Nephron (organoid): ENCODE measurements around the gene KHDC1.
"Not testable (repeated sequence)": the region's sequence is repeated elsewhere in the genome, so short reads cannot be mapped to it uniquely, and the experiment has no call there.

Experiments used
- H3K27ac Mint-ChIP-seq, 3 experiments: 2 replicates each; pipeline ENCODE4 v1.8.0; 2020; ENCODE audit warnings: mixed read lengths in 3 of 3, mild to moderate bottlenecking in 2 of 3, moderate library complexity in 1 of 3
- H3K27me3 Mint-ChIP-seq: 2 replicates; pipeline ENCODE4 v1.8.0; 2021; ENCODE audit warnings: low read depth, mild to moderate bottlenecking, moderate library complexity, mixed read lengths
- H3K36me3 Mint-ChIP-seq: 2 replicates; pipeline ENCODE4 v1.8.0; 2020; ENCODE audit warnings: low read depth, mixed read lengths
- H3K4me1 Mint-ChIP-seq: 2 replicates; pipeline ENCODE4 v1.8.0; 2020; ENCODE audit warnings: mixed read lengths
- H3K4me3 Mint-ChIP-seq, 3 experiments: 2 replicates each; pipeline ENCODE4 v1.8.0; 2020; ENCODE audit warnings: mild to moderate bottlenecking in 3 of 3, mixed read lengths in 3 of 3, moderate library complexity in 2 of 3
- H3K9me3 Mint-ChIP-seq: 2 replicates; pipeline ENCODE4 v1.8.0; 2020; ENCODE audit warnings: mixed read lengths
- CTCF ChIP-seq, 3 experiments: fragments of 200-600 bp; sonication (generic); IDR thresholded peaks; one replicate each; pipeline ENCODE4 v1.5.0; 2021; ENCODE audit warnings: antibody characterized with exemption in 3 of 3; ENCODE audit not compliant: unreplicated experiment in 3 of 3

The KHDC1 gene

GRCh38 chr6:73285674-73286283 is 22.8 kb upstream of the KHDC1 start:
- Mint-ChIP-seq H3K4me1 (no peaks in the 10 kb centered on the region), H3K9me3 (no peaks in the 10 kb centered on the region), H3K27ac (peak overlapping the region in 2 of 3 experiments; percentile 0 to 16), H3K36me3 (peaks cover 3% of the 10 kb centered on the region), H3K4me3 (no peak overlapping the region), H3K27me3 (no peaks in the 10 kb centered on the region)
- TF ChIP-seq CTCF (IDR thresholded peaks at IDR 0.05; ENCODE audit: unreplicated experiment in 3 of 3) = peak; percentile 45 to 58 (median 49)

GRCh38 chr6:73282871-73283270 is 19.9 kb upstream of the KHDC1 start:
- Mint-ChIP-seq H3K4me1 (no peaks in the 10 kb centered on the region), H3K9me3 (no peaks in the 10 kb centered on the region), H3K27ac (no peak overlapping the region), H3K27me3 (no peaks in the 10 kb centered on the region), H3K4me3 (no peak overlapping the region), H3K36me3 (no peaks in the 10 kb centered on the region)
- no peak for TF ChIP-seq CTCF (IDR thresholded peaks at IDR 0.05; ENCODE audit: unreplicated experiment in 3 of 3)

GRCh38 chr6:73281684-73282083 is 18.7 kb upstream of the KHDC1 start:
- H3K9me3 Mint-ChIP-seq, H3K36me3 Mint-ChIP-seq, H3K4me3 Mint-ChIP-seq, H3K27ac Mint-ChIP-seq, H3K4me1 Mint-ChIP-seq, H3K27me3 Mint-ChIP-seq: not testable (repeated sequence)

GRCh38 chr6:73269296-73269695 is 6.3 kb upstream of the KHDC1 start:
- H3K4me1 Mint-ChIP-seq, H3K27me3 Mint-ChIP-seq, H3K27ac Mint-ChIP-seq, H3K4me3 Mint-ChIP-seq, H3K9me3 Mint-ChIP-seq: not testable (repeated sequence)
- H3K36me3 Mint-ChIP-seq = peaks cover 64% of the 10 kb centered on the region

GRCh38 chr6:73268896-73269295 is 5.9 kb upstream of the KHDC1 start:
- H3K4me1 Mint-ChIP-seq, H3K27ac Mint-ChIP-seq, H3K9me3 Mint-ChIP-seq, H3K27me3 Mint-ChIP-seq, H3K4me3 Mint-ChIP-seq: not testable (repeated sequence)
- H3K36me3 Mint-ChIP-seq = peaks cover 62% of the 10 kb centered on the region

- TF ChIP-seq CTCF (IDR thresholded peaks at IDR 0.05; ENCODE audit: unreplicated experiment in 3 of 3) = no peak
- Mint-ChIP-seq H3K9me3 (peaks cover 4% of the 10 kb centered on the region), H3K27me3 (no peaks in the 10 kb centered on the region), H3K4me3 (peak overlapping the region; percentile 73 to 85 (median 84)), H3K4me1 (peaks cover 6% of the 10 kb centered on the region), H3K36me3 (peaks cover 46% of the 10 kb centered on the region), H3K27ac (no peak overlapping the region)
These were observed 1.4 kb upstream of the KHDC1 start for GRCh38 chr6:73264446-73264845.

- Mint-ChIP-seq H3K27ac (peak overlapping the region; percentile 19 to 46 (median 32)), H3K4me1 (peaks cover 6% of the 10 kb centered on the region), H3K36me3 (peaks cover 44% of the 10 kb centered on the region), H3K9me3 (peaks cover 4% of the 10 kb centered on the region), H3K4me3 (peak overlapping the region; percentile 73 to 85 (median 84)), H3K27me3 (no peaks in the 10 kb centered on the region)
- TF ChIP-seq CTCF (IDR thresholded peaks at IDR 0.05; ENCODE audit: unreplicated experiment in 3 of 3) = peak in 1 of 3 experiments; percentile 3
These were observed 544 bp upstream of the KHDC1 start for GRCh38 chr6:73263570-73263909.
